ENCODE measurements around the gene FBXW7. TPM values are rescaled to one million over a fixed set of nuclear protein-coding genes. Genes with fewer than 3 reads are reported as not detected.

The FBXW7 gene
- total RNA-seq, 2 donors from 2014 or later: 29.0 to 34.7 TPM

DNA sequence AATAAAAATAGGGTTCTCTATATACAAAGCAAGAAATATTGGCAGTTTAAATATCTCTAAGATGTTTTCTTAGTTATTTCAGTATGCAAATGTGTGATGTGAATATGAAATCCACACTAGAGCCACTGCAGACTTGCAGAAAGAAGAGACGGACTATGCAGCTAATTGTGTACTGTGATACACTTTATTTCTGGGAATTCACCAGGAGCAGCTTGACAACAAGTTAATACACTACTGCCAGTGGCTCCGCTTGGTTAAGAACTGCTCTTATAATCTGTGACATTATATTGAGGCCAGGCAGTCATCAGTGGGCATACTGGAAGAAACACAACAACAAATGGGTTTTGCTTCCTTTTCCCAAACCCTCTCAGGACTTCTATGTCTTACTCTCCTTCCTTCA is 172.0 kb downstream of the FBXW7 start:
- Mint-ChIP-seq H3K27ac (no peak overlapping the region), H3K9me3 (no peaks in the 10 kb centered on the region), H3K36me3 (peaks cover 0 to 10% of the 10 kb centered on the region in 2 donors)
- ATAC-seq: no peak
- no peak for DNase-seq (ENCODE audit: low spot score in 2 of 2)

DNA sequence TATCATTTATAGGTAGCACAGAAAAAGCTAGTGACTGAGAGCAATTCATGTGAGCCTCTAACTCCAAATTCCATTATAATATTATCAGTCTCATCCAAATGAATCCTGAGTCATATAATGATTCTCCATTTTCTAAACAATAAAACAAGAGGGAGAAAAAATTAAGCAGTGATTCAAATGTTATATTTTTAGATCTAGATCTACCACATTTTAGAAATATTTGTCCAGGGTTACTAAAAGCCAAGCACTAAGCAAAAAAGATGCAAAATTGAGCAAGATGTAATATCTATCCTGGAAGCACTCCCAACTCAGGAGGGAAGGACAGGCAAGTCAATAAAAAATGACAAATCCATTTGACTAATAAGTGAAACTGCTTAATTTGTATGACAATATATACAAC is 172.8 kb downstream of the FBXW7 start:
- Mint-ChIP-seq H3K9me3 (no peaks in the 10 kb centered on the region), H3K27ac (no peak overlapping the region), H3K36me3 (peaks cover 0 to 10% of the 10 kb centered on the region in 2 donors)
- DNase-seq (ENCODE audit: low spot score in 2 of 2) (no peak), ATAC-seq (no peak)

DNA sequence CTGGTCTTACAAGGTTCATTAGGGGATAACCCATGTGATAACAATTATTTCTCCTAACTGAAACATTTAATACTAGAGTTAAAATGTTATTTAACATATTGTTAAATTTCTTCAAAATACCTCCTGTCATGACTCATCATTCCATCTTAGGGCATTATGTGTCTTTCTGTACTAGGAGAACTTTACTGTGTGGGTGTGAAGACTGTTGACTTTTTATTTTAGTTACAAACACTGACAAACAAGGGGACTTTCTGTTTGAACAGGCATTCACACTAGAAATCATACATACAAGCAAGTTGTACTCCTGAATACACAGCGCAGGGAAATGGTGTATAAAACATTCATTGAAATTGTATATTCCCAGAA is 175.9 kb downstream of the FBXW7 start:
- peaks cover 0 to 4% of the 10 kb centered on the region in 2 donors for H3K36me3 Mint-ChIP-seq
- no peaks in the 10 kb centered on the region for H3K9me3 Mint-ChIP-seq
- H3K27ac Mint-ChIP-seq: no peak overlapping the region
- peak in 1 of 2 donors; percentile 63 for ATAC-seq
- DNase-seq (ENCODE audit: low spot score in 2 of 2): no peak

DNA sequence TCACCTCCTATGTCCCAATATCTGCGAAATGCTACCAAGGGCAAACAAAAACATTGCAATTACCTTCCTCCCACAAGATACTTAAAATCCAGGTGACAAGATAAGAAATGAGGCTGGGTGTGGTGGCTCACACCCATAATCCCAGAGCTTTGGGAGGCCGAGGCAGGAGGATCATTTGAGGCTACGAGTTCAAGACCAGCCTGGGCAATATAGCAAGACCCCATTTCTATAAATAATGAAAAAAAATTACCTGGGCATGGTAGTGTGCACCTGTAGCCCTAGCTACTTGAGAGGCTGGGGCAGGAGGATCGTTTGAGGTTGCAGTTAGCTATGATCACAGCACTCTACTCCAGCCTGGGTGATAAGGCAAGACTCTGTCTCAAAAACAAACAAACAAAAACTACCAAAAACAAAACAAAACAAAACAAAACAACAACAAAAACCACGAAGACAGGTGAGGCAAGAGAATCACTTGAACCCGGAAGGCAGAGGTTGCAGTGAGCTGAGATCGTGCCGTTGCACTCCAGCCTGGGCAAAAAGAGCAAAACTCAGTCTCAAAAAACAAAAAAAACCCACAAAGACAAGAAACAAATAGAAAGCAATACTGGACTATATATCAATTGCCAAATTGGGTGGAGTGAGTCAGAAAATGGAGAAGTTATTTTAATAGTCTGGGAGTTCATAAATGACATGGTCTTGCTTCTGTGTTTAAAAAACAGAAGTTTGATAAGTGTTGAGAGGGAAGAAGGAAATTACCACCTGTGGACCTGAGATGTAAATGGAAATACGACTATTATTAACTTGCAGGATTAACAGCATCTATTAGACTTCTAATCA is 176.5 kb downstream of the FBXW7 start:
- Mint-ChIP-seq H3K9me3 (no peaks in the 10 kb centered on the region), H3K27ac (peak overlapping the region in 1 of 2 donors; percentile 69), H3K36me3 (no peaks in the 10 kb centered on the region)
- peak in 1 of 2 donors; percentile 55 for ATAC-seq
- DNase-seq (ENCODE audit: low spot score in 2 of 2): no peak

DNA sequence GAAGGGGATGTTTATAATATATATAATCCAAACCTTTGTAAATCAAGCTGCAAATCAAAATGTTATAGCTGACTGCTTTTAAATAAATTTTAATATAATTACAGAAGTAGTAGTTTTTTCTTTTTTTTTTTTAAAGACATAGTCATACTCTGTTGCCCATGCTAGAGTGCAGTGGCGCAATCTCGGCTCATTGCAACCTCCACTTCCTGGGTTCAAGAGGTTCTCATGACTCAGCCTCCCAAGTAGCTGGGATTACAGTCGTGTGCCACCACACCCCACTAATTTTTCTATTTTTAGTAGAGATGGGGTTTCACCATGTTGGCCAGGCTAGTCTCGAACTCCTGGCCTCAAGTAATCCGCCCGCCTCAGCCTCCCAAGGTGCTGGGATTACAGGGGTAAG is 178.7 kb downstream of the FBXW7 start:
- Mint-ChIP-seq H3K27ac (no peak overlapping the region), H3K9me3 (no peaks in the 10 kb centered on the region), H3K36me3 (no peaks in the 10 kb centered on the region)
- DNase-seq (ENCODE audit: low spot score in 2 of 2): no peak
- ATAC-seq: no peak

DNA sequence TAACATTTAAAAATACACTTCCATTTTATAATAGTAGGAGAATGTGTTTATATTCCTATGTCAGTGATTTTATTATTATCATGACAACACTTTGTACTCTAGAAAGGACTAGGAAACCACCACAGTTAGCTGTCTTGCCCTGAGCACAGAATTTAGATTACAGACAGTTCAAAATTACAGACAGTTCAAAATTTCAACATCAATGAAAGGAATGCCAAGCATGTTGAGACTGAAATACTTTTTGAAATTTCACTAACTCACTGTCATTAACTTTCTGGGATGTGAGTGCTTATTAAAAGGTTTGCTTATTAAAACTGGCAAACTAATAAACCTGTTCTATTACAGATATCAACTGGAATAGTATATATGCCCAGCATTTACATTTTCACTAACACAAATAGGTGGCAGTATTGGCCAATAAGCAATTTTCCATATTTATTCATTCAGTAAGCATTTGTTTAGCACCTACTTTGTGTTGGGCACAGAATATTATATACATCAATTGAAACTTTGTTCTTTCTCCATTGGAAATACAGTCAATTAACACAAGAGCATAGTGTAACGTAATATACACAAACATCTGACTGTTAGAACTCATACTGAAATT is 179.4 kb downstream of the FBXW7 start:
- Mint-ChIP-seq H3K36me3 (no peaks in the 10 kb centered on the region), H3K9me3 (no peaks in the 10 kb centered on the region), H3K27ac (no peak overlapping the region)
- DNase-seq (ENCODE audit: low spot score in 2 of 2) (no peak), ATAC-seq (no peak)

DNA sequence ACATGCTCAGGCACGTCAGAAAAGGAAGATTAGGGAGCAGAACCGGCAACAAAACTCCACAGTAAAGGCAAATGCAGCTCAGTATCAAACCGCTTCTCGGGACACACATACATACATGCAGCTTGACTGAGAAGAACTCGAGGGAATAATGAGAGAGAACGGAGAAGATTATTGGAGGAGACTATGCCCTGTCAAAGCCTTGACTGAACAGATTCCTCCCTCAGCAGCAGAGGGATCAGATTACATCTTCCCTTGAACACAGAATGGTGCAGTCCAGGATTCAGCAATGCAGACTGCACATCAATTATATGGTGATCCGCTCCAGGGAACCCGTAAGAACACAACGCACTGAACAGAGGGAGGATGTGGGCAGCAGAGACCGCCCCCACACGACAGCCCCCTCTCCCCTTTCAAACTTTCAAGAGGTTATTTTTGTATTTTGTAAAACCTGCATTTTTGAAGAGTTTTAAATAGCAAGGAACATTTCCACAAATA is 183.2 kb downstream of the FBXW7 start:
- peak overlapping the region in 1 of 2 donors; percentile 52 for H3K27ac Mint-ChIP-seq
- H3K9me3 Mint-ChIP-seq: no peaks in the 10 kb centered on the region
- H3K36me3 Mint-ChIP-seq: no peaks in the 10 kb centered on the region
- ATAC-seq: peak in 1 of 2 donors; percentile 38
- no peak for DNase-seq (ENCODE audit: low spot score in 2 of 2)

DNA sequence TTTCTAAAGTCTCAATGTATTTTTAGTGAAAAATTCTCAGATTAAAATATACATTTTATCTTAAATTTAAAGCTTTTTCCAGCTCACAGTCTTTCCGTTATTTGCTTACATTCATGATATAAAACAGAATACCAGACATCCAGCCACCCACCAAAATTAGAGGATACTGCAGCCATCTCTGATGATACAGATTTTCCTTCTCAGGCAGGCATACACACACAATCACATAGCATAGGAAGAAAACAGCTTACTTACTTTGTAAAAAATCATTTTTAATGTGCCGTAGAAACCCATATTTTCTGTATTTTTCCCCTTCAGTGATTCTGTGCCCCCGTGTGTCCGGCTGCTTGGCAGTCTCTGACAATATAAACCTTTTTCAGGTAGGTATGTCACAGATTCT is 183.7 kb downstream of the FBXW7 start:
- ATAC-seq (no peak), DNase-seq (ENCODE audit: low spot score in 2 of 2) (no peak)
- Mint-ChIP-seq H3K36me3 (no peaks in the 10 kb centered on the region), H3K27ac (peak overlapping the region in 1 of 2 donors; percentile 52), H3K9me3 (no peaks in the 10 kb centered on the region)

DNA sequence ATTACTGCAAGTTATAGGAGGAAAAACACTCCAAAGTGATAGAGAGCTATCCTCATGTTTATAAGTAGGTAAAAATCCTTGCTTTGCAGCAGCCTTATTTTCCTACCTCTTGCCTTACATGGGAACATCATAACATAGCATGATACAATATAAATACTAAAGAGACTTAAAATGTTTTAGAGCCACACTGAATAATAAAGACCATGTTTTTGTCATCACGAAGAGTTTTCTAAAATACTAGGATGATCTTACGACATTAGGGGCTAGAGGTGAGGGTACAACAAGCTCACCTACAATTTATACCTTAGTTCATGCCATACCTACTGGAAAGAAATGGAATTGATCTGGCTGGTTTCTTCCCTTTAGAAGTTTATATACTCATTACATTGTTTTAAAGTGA is 184.8 kb downstream of the FBXW7 start:
- Mint-ChIP-seq H3K9me3 (no peaks in the 10 kb centered on the region), H3K36me3 (peaks cover 0 to 5% of the 10 kb centered on the region in 2 donors), H3K27ac (no peak overlapping the region)
- DNase-seq (ENCODE audit: low spot score in 2 of 2) (no peak), ATAC-seq (no peak)

DNA sequence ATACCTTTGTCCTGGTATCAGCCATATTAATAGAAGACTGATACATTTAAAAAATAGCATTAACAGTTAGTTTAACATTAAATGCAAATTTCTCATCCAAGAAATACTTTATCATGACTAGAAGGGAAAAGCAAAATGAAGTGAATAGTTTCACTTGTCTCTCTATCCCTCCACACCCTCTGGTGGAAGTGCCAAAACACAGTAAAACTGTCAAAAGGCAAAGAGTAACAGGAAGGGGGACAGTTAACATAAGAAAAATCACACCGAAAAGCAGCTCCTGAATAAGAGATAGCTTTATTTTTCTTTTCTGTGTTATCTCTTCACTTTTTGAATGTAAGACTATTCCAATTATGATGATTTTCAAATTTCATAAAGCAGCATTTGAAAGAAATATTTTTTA is 187.2 kb downstream of the FBXW7 start:
- H3K27ac Mint-ChIP-seq: no peak overlapping the region
- DNase-seq (ENCODE audit: low spot score in 2 of 2) (no peak), ATAC-seq (no peak)
- H3K9me3 Mint-ChIP-seq: no peaks in the 10 kb centered on the region
- peaks cover 0 to 5% of the 10 kb centered on the region in 2 donors for H3K36me3 Mint-ChIP-seq

DNA sequence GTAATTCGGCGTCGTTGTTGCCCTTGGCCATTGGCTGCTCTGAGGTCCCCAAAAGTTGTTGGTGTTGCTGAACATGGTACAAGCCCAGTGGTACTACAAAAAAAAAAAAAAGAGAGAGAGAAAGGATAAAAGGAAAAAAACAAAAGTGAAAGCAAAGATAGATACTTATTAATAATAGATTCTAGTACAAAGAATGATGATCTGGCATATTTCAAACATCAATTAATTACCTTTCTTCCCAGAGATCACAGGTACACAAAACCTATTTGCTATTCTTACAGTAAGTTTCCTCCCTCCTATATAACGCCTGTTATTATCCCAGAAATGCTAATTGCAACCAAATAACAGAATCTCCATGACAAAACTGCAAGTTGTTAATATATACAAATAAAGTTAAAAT is 188.9 kb downstream of the FBXW7 start:
- H3K27ac Mint-ChIP-seq: peak overlapping the region in 1 of 2 donors; percentile 70
- DNase-seq (ENCODE audit: low spot score in 2 of 2) (no peak), ATAC-seq (no peak)
- H3K36me3 Mint-ChIP-seq: peaks cover 5% of the 10 kb centered on the region in 2 donors
- no peaks in the 10 kb centered on the region for H3K9me3 Mint-ChIP-seq

DNA sequence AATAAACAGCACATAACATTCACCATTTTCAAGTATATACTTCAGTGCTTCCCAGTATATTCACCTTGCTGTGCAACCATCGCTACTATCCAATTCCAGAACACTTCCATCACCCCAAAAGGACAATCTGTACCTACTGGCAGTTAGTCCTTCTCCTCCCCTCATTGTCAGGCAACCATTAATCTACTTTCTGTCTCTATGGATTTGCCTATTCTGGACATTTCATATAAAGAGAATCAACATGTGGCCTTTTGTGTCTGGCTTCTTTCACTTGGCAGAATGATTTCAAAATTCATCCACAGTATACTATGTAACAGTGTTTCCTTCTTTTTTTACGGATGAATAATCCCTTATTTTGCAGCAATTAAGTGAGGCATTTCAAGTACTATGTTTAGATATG is 189.4 kb downstream of the FBXW7 start:
- ATAC-seq: no peak
- H3K36me3 Mint-ChIP-seq: peaks cover 5% of the 10 kb centered on the region in 2 donors
- peak overlapping the region in 1 of 2 donors; percentile 70 for H3K27ac Mint-ChIP-seq
- H3K9me3 Mint-ChIP-seq: no peaks in the 10 kb centered on the region
- no peak for DNase-seq (ENCODE audit: low spot score in 2 of 2)

DNA sequence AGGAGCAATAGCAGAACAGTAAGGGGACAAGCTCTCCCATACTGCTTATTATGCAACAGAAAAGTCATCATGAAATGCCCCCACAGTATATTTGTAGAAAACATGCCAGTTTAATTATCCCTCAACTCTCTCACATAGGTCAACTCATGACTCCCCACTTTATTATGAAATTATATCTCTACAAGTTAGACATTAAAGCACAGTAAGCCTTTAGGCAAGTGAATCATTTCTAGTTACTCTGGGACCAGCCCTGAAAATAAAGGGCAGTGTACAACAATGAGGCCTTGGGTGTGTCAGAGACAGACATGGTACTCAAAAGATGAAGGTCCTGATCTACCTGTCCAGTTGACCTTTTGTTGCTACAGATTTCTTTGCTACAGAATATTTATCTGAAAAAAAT is 191.9 kb downstream of the FBXW7 start:
- no peaks in the 10 kb centered on the region for H3K9me3 Mint-ChIP-seq
- H3K36me3 Mint-ChIP-seq: peaks cover 5 to 14% of the 10 kb centered on the region in 2 donors

DNA sequence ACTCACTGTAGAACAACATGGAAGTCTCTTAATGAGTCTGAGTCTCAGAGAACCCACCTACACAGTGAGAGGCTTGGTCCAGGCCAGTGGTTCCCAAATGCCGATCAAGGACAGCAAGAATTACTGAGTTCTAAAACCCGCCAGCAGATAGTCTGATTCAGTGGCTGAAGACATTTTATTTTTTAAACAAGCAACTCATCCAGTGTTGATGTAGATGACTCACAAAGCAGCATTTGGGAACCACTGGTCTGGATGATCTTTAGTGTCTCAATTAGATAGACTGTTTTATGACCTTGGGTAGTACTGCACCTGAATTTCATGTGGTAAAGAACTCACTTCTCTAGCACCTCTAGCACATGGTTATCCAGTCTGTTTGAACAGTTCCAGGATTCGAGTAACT is 193.6 kb downstream of the FBXW7 start:
- peaks cover 5 to 14% of the 10 kb centered on the region in 2 donors for H3K36me3 Mint-ChIP-seq
- ATAC-seq (no peak), DNase-seq (ENCODE audit: low spot score in 2 of 2) (no peak)
- no peak overlapping the region for H3K27ac Mint-ChIP-seq
- no peaks in the 10 kb centered on the region for H3K9me3 Mint-ChIP-seq

More for the DNA sequence above, 191.9 kb downstream of the FBXW7 start:
- no peak overlapping the region for H3K27ac Mint-ChIP-seq
- DNase-seq (ENCODE audit: low spot score in 2 of 2) (no peak), ATAC-seq (no peak)

DNA sequence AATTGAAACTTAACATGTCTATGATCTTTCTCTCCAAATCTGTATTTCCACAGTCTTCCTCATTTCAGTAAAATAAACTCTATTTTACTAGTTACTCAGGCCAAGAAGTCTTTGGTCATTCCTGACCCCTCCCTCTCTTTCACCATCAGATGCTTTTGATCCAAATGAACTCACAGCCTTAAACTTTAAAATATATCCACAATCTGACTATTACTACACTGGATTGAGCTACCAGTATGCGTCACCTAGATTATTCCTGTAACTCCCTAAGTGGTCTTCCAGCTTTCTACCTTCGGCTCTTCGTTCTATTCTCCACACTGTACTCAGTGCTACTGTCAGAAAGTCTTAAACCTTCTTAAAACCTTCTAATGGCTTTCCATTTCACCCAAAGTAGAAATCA is 195.1 kb downstream of the FBXW7 start:
- DNase-seq (ENCODE audit: low spot score in 2 of 2): no peak
- Mint-ChIP-seq H3K9me3 (no peaks in the 10 kb centered on the region), H3K36me3 (peaks cover 5 to 9% of the 10 kb centered on the region in 2 donors), H3K27ac (peak overlapping the region in 1 of 2 donors; percentile 12)
- ATAC-seq: no peak

DNA sequence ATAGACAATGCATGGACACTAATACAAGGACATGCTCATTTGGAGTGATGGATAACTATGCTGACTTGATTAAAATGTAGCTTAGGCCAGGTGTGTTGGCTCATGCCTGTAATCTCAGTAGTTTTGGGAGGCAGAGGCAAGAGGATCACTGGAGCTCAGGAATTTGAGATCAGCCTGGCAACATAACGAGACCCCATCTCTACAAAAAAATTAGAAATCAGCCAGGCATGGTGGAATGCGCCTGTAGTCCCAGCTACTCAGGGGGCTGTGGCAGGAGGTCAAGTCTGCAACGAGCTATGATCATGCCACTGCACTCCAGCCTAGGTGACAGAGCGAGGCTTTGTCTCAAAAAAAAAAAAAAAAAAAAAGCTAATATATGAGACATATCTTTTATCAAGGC is 196.3 kb downstream of the FBXW7 start:
- H3K9me3 Mint-ChIP-seq: no peaks in the 10 kb centered on the region
- DNase-seq (ENCODE audit: low spot score in 2 of 2) (no peak), ATAC-seq (no peak)
- no peak overlapping the region for H3K27ac Mint-ChIP-seq
- peaks cover 5 to 9% of the 10 kb centered on the region in 2 donors for H3K36me3 Mint-ChIP-seq

DNA sequence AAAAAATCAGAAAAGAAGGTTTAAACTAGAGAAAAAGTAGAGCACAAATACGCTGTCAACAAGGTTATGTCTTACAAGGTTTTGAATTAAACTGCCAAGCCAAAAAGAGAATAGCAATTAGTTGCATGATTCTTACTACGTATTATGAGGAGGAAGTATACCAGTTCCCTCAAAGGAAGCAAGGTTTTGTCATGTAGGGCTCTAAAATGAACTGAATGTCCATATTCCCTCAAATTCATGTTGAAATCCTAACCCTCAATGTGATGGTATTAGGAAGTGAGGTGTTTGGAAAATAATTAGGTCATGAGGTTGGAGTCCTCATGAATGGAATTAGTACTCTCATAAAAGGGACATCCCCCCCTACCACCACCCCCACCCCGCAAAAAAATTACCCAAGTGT is 201.0 kb downstream of the FBXW7 start:
- H3K36me3 Mint-ChIP-seq: peaks cover 5 to 6% of the 10 kb centered on the region in 2 donors
- no peak for ATAC-seq
- DNase-seq (ENCODE audit: low spot score in 2 of 2): no peak
- H3K9me3 Mint-ChIP-seq: no peaks in the 10 kb centered on the region
- no peak overlapping the region for H3K27ac Mint-ChIP-seq

DNA sequence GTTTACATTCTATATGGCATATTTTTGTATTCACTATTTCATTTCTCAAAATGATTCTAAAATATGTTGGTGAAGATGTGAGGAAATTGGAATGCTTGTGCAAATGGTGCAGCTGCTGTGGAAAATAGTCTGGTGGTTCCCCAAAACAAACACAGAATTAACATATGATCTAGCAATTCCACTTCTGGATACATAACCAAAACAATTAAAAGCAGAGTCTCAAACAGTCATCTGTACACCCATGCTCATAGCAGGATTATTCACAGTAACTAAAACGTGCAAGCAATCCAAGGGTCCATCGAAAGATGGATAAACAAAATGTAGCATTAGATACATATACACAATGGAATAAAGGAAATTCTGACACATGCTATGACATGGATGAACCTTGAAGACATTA is 204.8 kb downstream of the FBXW7 start:
- peak in 1 of 2 donors; percentile 26 for ATAC-seq
- H3K9me3 Mint-ChIP-seq: no peaks in the 10 kb centered on the region

More for the DNA sequence above, 204.8 kb downstream of the FBXW7 start:
- no peak for DNase-seq (ENCODE audit: low spot score in 2 of 2)
- Mint-ChIP-seq H3K36me3 (peaks cover 7 to 15% of the 10 kb centered on the region in 2 donors), H3K27ac (no peak overlapping the region)
